Fibroblast of the conjunctiva (primary cell): ENCODE measurements around the gene PITPNC1.
"Not testable (repeated sequence)": the region's sequence is repeated elsewhere in the genome, so short reads cannot be mapped to it uniquely, and the experiment has no call there.

ENCODE experiments used
- DNase-seq: peaks from one replicate; pipeline ENCODE4 v3.0.0-alpha.2; 2010; ENCODE audit warnings: low read depth

Gene PITPNC1

DNA sequence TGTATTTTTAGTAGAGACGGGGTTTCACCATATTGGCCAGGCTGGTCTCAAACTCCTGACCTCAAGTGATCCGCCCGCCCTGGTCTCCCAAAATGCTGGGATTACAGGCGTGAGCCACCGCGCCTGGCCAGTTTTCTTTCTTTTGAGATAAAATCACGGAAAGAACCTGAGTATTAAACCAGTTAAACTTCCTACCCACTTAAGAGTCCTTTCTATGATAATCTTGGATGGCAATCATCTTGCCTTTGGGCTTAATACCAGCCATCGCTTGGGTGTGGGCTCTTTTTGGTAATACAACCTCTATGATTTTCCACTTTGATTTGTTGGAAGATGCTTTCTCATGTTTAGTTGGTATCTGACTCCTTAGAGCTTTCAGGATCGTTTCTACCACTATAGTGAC, 24.0 kb downstream of the PITPNC1 start:
- DNase-seq: no peak

DNA sequence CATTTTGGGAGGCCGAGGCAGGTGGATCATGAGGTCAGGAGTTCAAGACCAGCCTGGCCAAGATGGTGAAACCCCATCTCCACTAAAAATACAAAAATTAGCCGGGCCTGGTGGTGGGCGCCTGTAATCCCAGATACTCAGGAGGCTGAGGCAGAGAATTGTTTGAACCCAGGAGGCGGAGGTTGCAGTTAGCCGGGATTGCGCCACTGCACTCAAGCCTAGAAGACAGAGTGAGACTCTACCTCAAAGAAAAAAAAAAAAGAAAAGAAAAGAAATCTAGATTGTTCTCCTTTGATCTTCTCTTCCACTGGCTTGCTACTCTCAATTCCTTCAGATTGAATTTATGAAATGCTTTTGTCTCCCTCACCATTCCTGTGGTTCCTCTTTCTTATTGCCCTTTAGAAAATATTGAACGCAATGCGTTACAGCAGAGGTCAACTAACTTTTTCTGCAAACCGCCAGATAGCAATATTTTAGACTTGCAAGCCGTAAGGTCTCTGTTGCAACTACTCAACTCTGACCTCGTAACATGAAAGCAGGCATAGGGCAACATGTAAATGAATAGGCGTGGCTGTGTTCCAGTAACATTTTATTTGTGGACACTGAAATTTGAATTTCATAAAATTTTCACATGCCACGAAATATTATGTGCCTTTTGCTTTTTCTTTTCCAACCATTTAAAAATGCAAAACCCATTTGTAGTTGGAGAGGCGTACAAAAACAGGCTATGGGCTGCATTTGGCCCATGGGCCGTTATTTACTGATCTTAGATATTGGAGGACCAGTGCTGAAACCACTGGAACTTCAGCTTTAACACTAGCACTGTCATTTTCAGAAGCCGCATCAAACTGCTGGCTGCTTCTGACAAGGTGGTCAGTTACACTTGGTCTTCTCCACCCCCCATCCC, 24.8 kb downstream of the PITPNC1 start:
- DNase-seq: no peak

DNA sequence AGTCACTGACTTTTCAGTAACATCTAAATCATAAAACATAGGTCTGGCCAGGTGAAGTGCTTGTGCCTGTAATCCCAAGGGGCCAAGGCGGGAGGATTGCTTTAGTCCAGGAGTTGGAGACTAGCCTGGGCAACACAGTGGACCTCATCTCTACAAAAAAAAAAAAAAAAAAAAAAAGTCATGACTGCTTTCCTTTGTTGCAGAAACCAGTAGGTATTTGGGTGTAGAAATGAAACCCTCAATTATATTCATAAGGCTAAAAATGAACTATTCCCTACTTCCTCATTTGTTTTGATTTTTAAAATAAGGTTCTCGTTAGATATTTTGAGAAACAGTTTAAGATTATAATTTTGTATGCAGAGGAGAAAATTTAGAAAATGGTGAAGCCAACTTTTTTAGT, 26.0 kb downstream of the PITPNC1 start:
- no peak for DNase-seq

DNA sequence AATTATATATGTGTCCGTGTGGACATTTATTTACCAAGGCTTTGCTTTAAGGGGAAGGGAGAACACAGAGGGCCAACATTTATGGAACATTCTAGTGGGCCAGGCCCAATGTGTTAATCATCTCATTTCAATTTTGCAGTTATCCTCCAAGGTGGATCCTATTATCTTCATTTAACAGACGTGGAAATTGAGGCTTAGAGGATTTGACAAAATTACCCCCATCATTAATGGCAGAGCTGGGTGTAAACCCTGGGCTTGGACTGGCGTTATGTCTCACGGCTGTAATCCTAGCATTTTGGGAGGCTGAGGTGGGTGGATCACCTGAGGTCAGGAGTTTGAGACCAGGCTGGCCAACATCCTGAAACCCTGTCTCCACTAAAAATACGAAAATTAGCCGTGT, 26.4 kb downstream of the PITPNC1 start:
- DNase-seq: no peak

DNA sequence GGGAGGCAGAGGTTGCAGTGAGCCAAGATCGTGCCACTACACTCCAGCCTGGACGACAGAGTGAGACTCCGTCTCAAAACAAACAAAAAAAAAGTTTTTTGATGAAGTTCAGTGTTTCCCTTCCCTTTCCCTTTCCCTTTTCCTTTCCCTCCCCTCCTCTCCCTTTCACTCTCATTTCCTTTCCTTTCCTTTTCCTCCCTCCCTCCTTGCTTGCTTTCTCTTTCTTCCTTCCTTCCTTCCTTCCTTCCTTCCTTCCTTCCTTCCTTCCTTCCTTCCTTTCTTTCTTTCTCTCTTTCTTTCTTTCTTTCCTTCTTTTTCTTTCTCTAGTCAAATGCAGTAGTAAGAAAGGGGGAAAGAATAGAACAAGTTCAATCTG, 31.4 kb downstream of the PITPNC1 start:
- DNase-seq: not testable (repeated sequence)

DNA sequence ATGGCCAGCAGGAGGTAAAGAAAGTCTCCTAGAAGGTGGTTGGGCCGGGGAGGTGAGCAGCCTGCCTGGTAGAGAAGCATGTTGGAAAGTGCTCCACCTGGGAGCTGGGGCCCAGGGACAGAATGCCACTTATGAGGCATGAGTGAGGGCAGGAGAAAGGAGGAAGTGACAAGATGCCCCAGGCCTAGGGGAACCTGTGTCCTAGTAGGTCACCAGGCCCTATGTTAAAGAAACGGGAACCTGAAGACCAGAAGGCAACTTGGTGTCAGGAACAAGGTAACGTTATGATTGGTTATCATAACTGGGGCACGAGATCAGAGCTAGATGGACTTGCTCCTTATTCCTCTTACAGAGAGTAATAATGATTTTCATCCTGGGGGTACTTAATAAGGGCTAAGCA, 34.3 kb downstream of the PITPNC1 start:
- no peak for DNase-seq

DNA sequence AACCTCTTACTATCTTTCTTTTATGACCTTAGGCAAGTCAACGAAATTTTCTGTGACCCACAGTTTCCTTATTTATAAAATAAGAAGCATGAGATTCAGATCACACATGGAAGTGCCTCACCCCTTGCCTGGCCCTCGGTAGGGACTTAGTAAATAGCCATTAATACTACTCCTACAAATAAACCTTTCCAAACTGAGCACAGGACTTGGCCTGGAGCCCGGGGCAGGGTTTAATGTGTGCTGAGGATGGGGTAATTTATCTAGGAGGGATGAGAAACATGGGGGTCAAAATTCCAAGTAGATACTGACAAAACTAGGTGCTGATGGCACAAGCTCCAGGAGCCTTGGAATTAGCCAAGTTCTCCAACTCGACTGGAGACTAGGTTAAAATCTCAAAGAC, 35.0 kb downstream of the PITPNC1 start:
- DNase-seq: no peak

DNA sequence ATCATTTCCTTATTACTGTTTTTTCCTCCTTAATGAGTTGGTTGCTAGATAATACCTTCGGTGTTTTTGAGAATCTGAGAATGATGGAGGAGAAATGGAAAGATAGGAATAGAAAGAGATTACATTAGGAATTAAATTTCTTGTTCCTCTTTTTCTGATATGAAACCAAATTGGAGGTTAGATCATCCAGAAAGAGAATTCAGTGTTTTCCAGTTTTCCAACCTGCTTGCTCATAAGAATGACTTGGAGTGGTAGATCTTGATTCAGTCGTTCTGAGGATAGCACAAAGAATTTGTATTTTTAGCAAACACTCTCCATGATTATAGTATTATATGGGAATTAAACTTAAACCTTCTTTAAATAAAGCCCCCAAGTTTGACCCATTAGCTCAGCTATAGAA, 35.9 kb downstream of the PITPNC1 start:
- DNase-seq: no peak

DNA sequence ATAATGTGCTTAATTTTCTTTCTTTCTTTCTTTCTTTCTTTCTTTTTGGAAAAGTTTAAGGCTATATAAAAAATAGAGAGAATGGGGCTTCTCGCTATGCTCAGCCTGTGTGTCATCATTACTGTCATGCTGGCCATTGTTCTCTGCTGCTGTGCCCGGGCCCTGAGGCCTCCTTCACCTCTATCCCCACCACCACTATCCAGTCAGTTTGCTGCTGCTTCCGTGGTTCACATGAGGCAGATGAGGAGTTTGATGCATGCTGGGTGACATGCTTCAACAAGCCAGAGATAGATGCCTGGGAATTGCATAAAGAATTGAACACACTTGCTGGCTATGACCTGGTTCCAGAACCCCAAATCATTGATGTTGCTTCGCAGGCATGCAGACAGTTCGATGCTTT, 36.3 kb downstream of the PITPNC1 start:
- no peak for DNase-seq

DNA sequence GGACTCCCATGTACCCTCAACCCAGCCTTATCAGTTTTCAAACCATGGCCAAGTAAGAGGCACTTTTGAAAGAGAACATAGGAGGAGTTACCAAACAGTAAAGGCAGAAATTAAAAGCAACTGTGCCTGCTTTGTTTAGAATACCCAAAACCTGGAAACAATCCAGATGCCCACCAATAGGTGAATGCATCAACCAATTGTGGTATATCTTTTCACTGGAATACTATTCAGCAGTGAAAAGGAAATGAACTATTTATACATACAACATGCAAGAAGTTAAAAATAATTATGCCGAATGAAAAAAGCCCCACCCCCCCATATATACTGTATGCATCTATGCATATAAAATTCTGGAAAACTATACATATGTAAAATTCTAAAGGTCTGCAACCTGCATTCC, 37.0 kb downstream of the PITPNC1 start:
- DNase-seq: no peak

DNA sequence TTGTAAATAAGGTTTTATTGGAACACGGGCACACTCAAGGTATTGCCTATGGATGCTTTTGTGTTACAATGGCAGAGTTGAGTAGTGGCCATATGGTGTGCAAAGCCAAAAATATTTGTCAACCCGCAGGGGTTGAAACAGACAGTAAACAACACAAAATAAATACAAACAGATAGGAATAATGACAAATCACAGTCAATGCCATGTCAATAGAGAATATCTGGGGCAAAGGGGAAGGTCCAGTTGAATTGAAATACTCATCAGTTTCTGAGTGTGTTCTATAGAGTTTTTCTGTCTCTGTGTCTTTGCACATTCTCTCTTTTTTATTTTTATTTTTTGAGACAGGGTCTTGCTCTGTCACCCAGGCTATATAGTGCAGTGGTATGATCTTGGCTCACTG, 37.5 kb downstream of the PITPNC1 start:
- DNase-seq: no peak

DNA sequence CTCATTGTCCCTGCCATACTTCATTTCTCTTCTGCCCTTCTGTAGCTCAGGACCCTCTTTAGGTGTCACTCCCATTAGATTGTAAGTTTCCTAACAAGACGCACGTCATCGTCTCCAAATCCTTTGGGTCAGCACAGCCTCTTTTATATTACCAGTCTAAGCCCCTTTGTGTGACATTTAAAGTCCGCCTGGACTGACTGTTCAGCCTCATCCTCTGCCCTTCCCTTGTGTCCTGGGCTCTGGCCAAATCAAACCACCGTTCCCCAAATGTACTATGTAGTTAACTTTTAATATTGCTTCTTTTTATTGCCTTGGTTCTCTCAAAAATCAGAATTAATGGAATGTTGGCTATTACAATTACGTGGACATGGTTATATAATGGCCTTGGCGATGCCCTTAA, 38.2 kb downstream of the PITPNC1 start:
- DNase-seq: no peak

DNA sequence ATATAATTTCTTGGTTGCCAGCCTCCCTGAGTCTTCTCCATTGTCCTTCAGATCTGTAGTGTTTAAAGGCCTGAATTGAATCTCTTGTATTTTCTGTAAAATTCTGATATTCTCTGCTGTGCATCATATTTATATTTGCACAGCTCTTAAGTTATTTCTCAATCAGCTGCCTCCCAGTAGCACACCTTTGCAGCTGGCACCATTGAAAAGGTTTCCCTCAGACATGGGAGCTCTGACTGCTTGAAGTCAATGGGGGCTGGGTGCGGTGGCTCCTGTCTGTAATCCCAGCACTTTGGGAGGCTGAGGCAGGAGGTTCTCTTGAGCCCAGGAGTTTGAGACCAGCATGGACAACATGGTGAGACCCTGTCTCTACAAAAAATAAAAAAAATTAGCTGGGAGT, 40.4 kb downstream of the PITPNC1 start:
- no peak for DNase-seq

DNA sequence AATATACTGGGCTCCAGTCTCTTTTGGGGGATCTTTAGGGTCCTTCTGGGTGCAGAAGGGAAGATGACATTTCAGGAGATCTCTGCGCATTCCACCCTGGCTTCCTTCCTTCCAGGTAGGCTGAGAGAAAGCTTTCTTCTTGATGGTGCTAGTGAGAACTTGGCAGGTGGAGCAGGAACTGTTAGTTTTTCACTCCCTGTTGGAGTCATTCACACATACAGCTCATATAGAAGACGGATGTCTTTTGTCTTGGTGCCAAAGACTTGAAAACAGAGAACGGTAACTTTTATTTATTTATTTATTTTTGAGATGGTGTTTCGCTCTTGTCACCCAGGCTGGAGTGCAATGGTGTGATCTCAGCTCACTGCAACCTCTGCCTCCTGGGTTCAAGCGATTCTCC, 43.9 kb downstream of the PITPNC1 start:
- no peak for DNase-seq

DNA sequence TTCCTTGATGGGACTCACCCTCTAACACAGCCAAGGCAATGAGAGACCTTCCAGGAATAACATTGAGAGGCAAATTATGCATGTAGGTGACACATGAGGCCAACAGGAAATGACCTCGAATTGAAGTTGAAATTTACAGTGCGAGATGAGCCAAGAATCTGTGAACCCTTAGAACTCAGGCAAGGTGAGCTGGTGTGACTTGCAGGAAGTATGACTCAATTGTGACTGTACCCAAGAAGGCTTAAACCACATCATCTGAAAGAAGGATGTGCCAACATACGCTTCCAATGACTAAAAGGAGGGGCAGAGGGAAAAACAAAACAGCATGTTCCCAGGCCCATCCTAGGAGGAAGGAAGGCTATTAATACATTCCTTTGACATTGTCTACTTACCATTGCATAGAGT, 44.8 kb downstream of the PITPNC1 start:
- peak; percentile 24 for DNase-seq

DNA sequence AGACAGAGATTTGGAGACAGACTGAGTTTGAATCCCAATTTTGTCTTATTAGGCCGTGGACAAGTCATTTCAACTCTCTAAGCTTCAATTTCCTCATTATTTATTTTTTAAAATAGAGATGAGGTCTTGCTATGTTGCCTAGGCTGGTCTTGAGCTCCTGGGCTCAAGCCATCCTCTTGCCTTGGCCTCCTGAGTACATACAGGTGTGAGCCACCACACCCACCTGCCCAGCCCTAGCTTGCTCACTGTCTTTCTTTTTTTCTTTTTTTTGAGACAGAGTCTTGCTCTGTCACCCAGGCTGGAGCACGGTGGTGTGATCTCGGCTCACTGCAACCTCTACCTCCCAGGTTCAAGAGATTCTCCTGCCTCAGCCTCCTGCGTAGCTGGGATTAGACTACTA, 45.2 kb downstream of the PITPNC1 start:
- not testable (repeated sequence) for DNase-seq

DNA sequence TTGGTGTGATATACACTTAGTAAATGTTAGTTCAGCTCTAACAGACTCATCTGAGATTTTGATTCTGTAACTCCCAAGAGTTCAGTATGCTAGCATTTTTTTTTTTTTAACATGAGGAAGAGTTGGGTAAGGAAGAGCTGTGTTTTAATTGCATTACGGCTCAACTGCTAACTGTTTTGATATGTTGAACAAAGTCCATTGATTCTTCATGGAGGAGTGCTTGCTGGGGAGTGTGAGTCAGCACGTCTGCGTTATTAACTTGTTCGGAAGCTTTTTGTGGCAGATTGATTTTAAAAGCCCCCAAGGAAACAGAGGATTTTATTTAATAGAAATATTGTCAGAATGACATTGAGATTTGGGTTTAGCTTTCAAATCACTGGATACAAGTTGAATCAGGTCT, 45.8 kb downstream of the PITPNC1 start:
- DNase-seq: no peak

DNA sequence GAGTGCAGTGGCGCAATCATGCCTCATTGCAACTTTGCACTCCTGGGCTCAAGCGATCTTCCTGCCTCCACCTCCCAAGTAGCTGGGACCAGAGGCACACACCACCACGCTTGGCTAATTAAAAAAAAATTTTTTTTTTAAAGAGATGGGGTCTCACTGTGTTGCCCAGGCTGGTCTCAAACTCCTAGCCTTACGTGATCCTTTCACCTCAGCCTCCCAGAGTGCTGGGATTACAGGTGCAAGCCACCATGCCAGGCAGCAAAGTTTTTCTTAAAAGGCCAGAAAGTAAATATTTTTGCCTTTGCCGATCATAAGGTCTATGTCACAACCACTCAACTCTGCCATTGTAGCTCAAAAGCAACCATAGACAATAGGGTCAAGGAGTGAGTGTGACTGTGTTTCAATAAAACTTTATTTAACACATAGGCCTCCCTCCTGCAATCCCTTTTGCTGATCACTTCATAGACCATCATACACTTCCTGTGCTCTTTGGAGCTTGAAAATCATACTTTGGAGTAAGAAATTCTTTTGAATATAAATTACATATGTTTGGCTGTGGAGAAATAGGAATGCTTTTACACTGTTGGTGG, 48.6 kb downstream of the PITPNC1 start:
- no peak for DNase-seq

DNA sequence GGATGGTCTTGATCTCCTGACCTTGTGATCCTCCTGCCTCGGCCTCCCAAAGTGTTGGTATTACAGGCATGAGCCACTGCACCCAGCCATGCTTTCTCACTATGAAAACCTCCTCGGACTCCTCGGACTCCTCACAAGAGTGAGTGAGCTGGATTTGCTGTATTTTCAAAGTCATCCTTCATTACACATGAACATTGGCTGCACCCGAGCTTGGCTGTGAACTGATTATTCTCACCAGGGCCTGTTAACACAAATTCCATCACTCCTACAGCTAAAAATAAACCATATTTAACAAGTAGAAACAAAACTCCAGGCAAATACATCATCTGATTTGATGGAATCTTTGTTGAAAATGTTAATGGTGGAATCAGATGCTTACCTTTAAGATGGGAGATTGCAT, 50.3 kb downstream of the PITPNC1 start:
- DNase-seq: no peak

DNA sequence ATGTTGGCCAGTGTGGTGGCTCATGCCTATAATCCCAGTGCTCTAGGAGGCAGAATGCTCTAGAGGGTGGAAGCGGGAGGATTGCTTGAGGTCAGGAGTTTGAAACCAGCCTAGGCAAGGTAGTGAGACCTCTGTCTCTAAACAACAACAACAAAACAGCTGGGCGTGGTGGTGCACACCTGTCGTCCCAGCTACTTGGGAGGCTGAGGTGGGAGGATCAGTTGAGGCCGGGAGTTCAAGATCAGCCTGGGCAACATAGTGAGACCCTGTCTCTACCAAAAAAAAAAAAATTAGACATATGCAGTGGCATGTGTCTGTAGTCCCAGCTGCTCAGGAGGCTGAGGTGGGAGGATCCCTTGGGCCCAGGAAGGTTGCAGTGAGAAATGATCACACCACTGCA, 53.4 kb downstream of the PITPNC1 start:
- not testable (repeated sequence) for DNase-seq

DNA sequence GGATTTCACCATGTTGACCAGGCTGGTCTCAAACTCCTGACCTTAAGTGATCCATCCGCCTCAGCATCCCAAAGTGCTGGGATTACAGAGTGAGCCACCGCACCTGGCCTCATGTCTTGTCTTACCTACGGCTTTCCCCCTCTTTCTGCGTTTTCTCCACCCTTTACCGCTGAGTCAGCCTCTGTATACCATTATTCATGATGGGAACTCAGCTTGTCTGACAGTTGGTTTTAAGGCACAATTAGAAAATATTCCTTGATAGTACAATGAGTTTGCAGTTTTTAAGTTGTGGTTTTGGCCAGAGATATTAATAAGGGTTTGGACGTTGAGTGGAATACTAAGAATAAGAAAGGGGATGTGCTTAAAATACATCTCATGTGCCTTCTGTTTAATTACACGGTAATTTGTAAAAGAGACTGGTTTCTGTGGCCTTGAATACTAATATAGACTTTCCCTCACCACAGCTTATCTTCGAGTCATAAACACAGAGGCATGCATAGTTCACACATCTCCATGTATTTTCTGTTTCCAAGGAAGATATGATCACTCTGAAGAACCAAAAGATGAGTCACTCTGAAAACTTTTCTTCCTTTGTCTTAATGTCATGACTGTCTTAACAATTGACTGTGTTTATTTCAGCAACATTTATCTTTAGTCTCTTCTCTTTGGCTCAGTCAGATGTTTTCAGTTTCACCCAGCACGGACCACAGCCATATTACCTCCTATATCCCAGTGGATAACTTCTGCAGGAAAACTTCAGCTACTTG, 54.4 kb downstream of the PITPNC1 start:
- DNase-seq: peak; percentile 36

DNA sequence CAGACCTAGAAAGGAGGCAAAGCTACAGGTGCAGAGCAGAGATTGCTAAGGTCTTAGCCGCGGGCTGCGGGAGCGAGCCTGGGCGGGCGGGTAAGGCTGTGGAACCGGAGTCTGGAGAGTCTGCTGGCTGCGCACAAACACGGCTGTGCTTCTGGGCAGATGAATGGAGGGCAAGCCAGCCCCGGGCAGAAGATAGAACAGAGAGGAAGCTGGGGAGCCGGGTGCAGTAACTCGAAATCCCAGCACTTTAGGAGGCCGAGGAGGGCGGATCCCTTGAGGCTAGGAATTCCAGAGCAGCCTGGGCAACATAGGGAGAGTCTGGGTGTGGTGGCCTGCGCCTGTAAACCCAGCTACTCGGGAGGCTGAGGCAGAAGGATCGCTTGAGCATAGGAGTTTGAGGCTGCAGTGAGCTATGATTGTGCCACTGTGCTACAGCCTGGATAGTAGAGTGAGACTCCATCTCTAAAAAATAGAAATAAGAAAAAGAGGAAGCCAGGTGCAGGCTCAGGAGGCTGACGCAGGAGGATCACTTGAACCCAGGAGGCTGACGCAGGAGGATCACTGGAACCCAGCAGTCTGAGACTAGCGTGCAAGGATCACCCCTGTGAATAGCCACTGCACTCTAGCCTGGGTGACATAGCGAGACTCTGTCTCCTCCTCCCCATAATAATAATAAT, 56.3 kb downstream of the PITPNC1 start:
- DNase-seq: no peak
